NCI-H446 treated with DMSO at 0.1 percent for 48 hours (cell line): ENCODE data around the gene ENTHD1.
"Not testable (repeated sequence)": the region's sequence is repeated elsewhere in the genome, so short reads cannot be mapped to it uniquely, and the experiment has no call there.

Experiments used
- DNase-seq: peaks from one replicate; lab custom pipeline; 2025; lab: John Stamatoyannopoulos, UW

ENTHD1 gene

GRCh38 chr22:39924286-39924685 is 30.7 kb upstream of the ENTHD1 start:
- no peak for DNase-seq

GRCh38 chr22:39923696-39924095 is 30.1 kb upstream of the ENTHD1 start:
- DNase-seq = no peak

GRCh38 chr22:39920134-39920743 is 26.7 kb upstream of the ENTHD1 start:
- DNase-seq = no peak

GRCh38 chr22:39917776-39918495 is 24.4 kb upstream of the ENTHD1 start:
- DNase-seq = no peak

- DNase-seq = no peak
Measured at GRCh38 chr22:39917197-39917643, 23.7 kb upstream of the ENTHD1 start.

GRCh38 chr22:39916496-39916895 is 22.9 kb upstream of the ENTHD1 start:
- DNase-seq = no peak

- DNase-seq = no peak
Measured at GRCh38 chr22:39915295-39915726, 21.8 kb upstream of the ENTHD1 start.

GRCh38 chr22:39914584-39914983 is 21.0 kb upstream of the ENTHD1 start:
- no peak for DNase-seq

- DNase-seq = no peak
Measured at GRCh38 chr22:39913886-39914285, 20.3 kb upstream of the ENTHD1 start.

- DNase-seq = no peak
Measured at GRCh38 chr22:39913321-39913720, 19.8 kb upstream of the ENTHD1 start.

- no peak for DNase-seq
Measured at GRCh38 chr22:39910876-39911613, 17.5 kb upstream of the ENTHD1 start.

- DNase-seq = no peak
Measured at GRCh38 chr22:39908737-39909136, 15.2 kb upstream of the ENTHD1 start.

GRCh38 chr22:39908136-39908535 is 14.6 kb upstream of the ENTHD1 start:
- no peak for DNase-seq

- no peak for DNase-seq
Measured at GRCh38 chr22:39907605-39908097, 14.1 kb upstream of the ENTHD1 start.

- DNase-seq = no peak
Measured at GRCh38 chr22:39907047-39907446, 13.5 kb upstream of the ENTHD1 start.

- DNase-seq = no peak
Measured at GRCh38 chr22:39906207-39906606, 12.6 kb upstream of the ENTHD1 start.

- no peak for DNase-seq
Measured at GRCh38 chr22:39905687-39906086, 12.1 kb upstream of the ENTHD1 start.

- no peak for DNase-seq
Measured at GRCh38 chr22:39904862-39905261, 11.3 kb upstream of the ENTHD1 start.

GRCh38 chr22:39904024-39904423 is 10.5 kb upstream of the ENTHD1 start:
- not testable (repeated sequence) for DNase-seq

- no peak for DNase-seq
Measured at GRCh38 chr22:39901565-39902146, 8.1 kb upstream of the ENTHD1 start.

GRCh38 chr22:39900306-39901227 is 7.0 kb upstream of the ENTHD1 start, which contains the start of gene GRAP2:
TSS of gene GRAP2 (plus strand) at chr22:39901084. CDS start at chr22:39947107, 46,023 bp downstream.
- DNase-seq = no peak
